Natural killer cell (primary cell): Measurements from ENCODE around the gene RAPGEF2. TPM values are rescaled to one million over a fixed set of nuclear protein-coding genes. Genes with fewer than 3 reads are reported as not detected.
"Not testable (repeated sequence)": the region's sequence is repeated elsewhere in the genome, so short reads cannot be mapped to it uniquely, and the experiment has no call there.

Experiments
- ATAC-seq, 3 donors: fragments of 150-1000 bp in 2 of 3; fragments of 200-7000 bp in 1 of 3; cut with Tn5 transposase; 1 replicate in 1 of 3; 2 replicates in 2 of 3; pipeline ENCODE4 v1.10.0; 2021; ENCODE audit warnings: mild to moderate bottlenecking in 2 of 3, moderate library complexity in 2 of 3
- DNase-seq, 2 donors: peaks; one replicate each; pipeline versions ENCODE4 v3.0.0 to v3.0.0-alpha.2; 2013 to 2021; ENCODE audit warnings: mixed read lengths in 1 of 2
- H3K27ac ChIP-seq: one replicate; pipeline ENCODE4 v1.5.1; 2013; ENCODE audit warnings: mild to moderate bottlenecking, low read length
- H3K27me3 ChIP-seq: one replicate; pipeline ENCODE4 v1.6.1; 2013; ENCODE audit warnings: low read length; ENCODE audit not compliant: control insufficient read depth, insufficient read depth
- H3K36me3 ChIP-seq: one replicate; pipeline ENCODE4 v1.6.1; 2013; ENCODE audit warnings: low read length; ENCODE audit not compliant: control insufficient read depth, insufficient read depth
- H3K4me1 ChIP-seq: one replicate; pipeline ENCODE4 v1.6.1; 2013; ENCODE audit warnings: low read length; ENCODE audit not compliant: control insufficient read depth, insufficient read depth
- H3K4me3 ChIP-seq: one replicate; pipeline ENCODE4 v1.5.1; 2013; ENCODE audit warnings: low read length
- H3K9me3 ChIP-seq: one replicate; pipeline ENCODE4 v1.6.1; 2013; ENCODE audit warnings: low read length; ENCODE audit not compliant: control insufficient read depth, insufficient read depth
- H3K27ac Mint-ChIP-seq, 2 donors: one replicate each; pipeline ENCODE4 v1.8.0; 2022; ENCODE audit warnings: mild to moderate bottlenecking in 2 of 2, mixed read lengths in 2 of 2, moderate library complexity in 1 of 2
- H3K27me3 Mint-ChIP-seq, 2 donors: one replicate each; pipeline ENCODE4 v1.8.0; 2022; ENCODE audit warnings: low read depth in 2 of 2, mixed read lengths in 2 of 2
- H3K36me3 Mint-ChIP-seq: one replicate; pipeline ENCODE4 v1.8.0; 2022; ENCODE audit warnings: mixed read lengths
- H3K4me1 Mint-ChIP-seq, 2 donors: one replicate each; pipeline ENCODE4 v1.8.0; 2022; ENCODE audit warnings: mixed read lengths in 2 of 2
- H3K4me3 Mint-ChIP-seq: one replicate; pipeline ENCODE4 v1.8.0; 2022; ENCODE audit warnings: mild to moderate bottlenecking, moderate library complexity, mixed read lengths
- H3K9me3 Mint-ChIP-seq, 2 donors: one replicate each; pipeline ENCODE4 v1.8.0; 2022; ENCODE audit warnings: mixed read lengths in 2 of 2
- CTCF ChIP-seq: fragments of 200-600 bp; IDR thresholded peaks from one replicate; pipeline ENCODE4 v1.8.0; 2022; ENCODE audit warnings: antibody characterized with exemption
- WGBS: methylation state at CpG from one replicate; pipeline ENCODE4 v1.1.7; 2013; ENCODE audit warnings: missing lambda C conversion rate; ENCODE audit not compliant: insufficient coverage; 5-methylcytosine and 5-hydroxymethylcytosine counted together
- intact Hi-C: fragments of 100-400 bp; cut with micrococcal nuclease; formaldehyde crosslinking; loops from one replicate; pipeline ENCODE4 v1.14.2; 2022
- total RNA-seq, 4 donors: library from RNA; stranded (reverse); fragments of 120-200 nt in 1 of 4; gene quantifications; one replicate each; pipeline versions ENCODE4 v1.2.3 to v1.2.4, GENCODE V29; 2013 to 2022

RAPGEF2 gene
- total RNA-seq, 3 donors from 2014 or later (not counting 1 experiment from before 2014, with no cell fraction given) = 21.9 to 55.6 (median 27.6) TPM

GRCh38 chr4:159178151-159178546 lies 75.3 kb downstream of the RAPGEF2 start:
- no peak overlapping the region for H3K27ac Mint-ChIP-seq
- no peaks in the 10 kb centered on the region for H3K36me3 ChIP-seq
- H3K4me1 Mint-ChIP-seq = peaks cover 9 to 22% of the 10 kb centered on the region in 2 donors
- no peaks in the 10 kb centered on the region for H3K27me3 ChIP-seq
- peaks cover 7 to 9% of the 10 kb centered on the region in 2 donors for H3K27me3 Mint-ChIP-seq
- ATAC-seq (no peak), DNase-seq (no peak)
- no peaks in the 10 kb centered on the region for H3K9me3 ChIP-seq
- no peaks in the 10 kb centered on the region for H3K9me3 Mint-ChIP-seq
- no peak overlapping the region for H3K27ac ChIP-seq
- H3K4me1 ChIP-seq = peaks cover 6% of the 10 kb centered on the region
- no peak for TF ChIP-seq CTCF
- no peaks in the 10 kb centered on the region for H3K36me3 Mint-ChIP-seq
- H3K4me3 ChIP-seq = no peak overlapping the region
- intact Hi-C loops = loop anchor here (10.0 kb wide), 1 partner anchor 923 kb away; no protein-coding TSS in a partner anchor
- WGBS = 100% methylated on average over 1 of the region's 2 CpGs
- H3K4me3 Mint-ChIP-seq = no peak overlapping the region

GRCh38 chr4:159178979-159179969 lies 76.4 kb downstream of the RAPGEF2 start:
- no peak for TF ChIP-seq CTCF
- peaks cover 7 to 9% of the 10 kb centered on the region in 2 donors for H3K27me3 Mint-ChIP-seq
- H3K27ac ChIP-seq = no peak overlapping the region
- peaks cover 9 to 22% of the 10 kb centered on the region in 2 donors for H3K4me1 Mint-ChIP-seq
- peaks cover 6% of the 10 kb centered on the region for H3K4me1 ChIP-seq
- no peaks in the 10 kb centered on the region for H3K36me3 ChIP-seq
- no peaks in the 10 kb centered on the region for H3K9me3 Mint-ChIP-seq
- H3K27ac Mint-ChIP-seq = peak overlapping the region in 1 of 2 donors; percentile 35
- H3K27me3 ChIP-seq = no peaks in the 10 kb centered on the region
- intact Hi-C loops = loop anchor here (10.0 kb wide), 1 partner anchor 924 kb away; no protein-coding TSS in a partner anchor
- DNase-seq (no peak), ATAC-seq (no peak)
- H3K4me3 ChIP-seq = no peak overlapping the region
- H3K36me3 Mint-ChIP-seq = no peaks in the 10 kb centered on the region
- H3K9me3 ChIP-seq = no peaks in the 10 kb centered on the region
- no peak overlapping the region for H3K4me3 Mint-ChIP-seq
- 54% methylated on average over 3 of the region's 3 CpGs for WGBS

- H3K9me3 Mint-ChIP-seq, H3K9me3 ChIP-seq, H3K27ac Mint-ChIP-seq, H3K27ac ChIP-seq, ATAC-seq, H3K4me1 ChIP-seq, H3K27me3 Mint-ChIP-seq, H3K36me3 Mint-ChIP-seq, DNase-seq, H3K4me3 ChIP-seq, H3K4me3 Mint-ChIP-seq, H3K27me3 ChIP-seq, H3K36me3 ChIP-seq, intact Hi-C loops: not testable (repeated sequence)
- 100% methylated on average over 1 of the region's 4 CpGs for WGBS
- peaks cover 13 to 21% of the 10 kb centered on the region in 2 donors for H3K4me1 Mint-ChIP-seq
These were observed 81.2 kb downstream of the RAPGEF2 start for GRCh38 chr4:159183885-159184605.

- H3K27me3 Mint-ChIP-seq = no peaks in the 10 kb centered on the region
- 57% methylated on average over 1 of the region's 1 CpG for WGBS
These were observed 82.7 kb downstream of the RAPGEF2 start for GRCh38 chr4:159185591-159186023.

More at GRCh38 chr4:159185591-159186023, 82.7 kb downstream of the RAPGEF2 start:
- intact Hi-C loops = no loop called here
- H3K27ac ChIP-seq = no peak overlapping the region
- Mint-ChIP-seq H3K27ac (no peak overlapping the region), H3K4me1 (peaks cover 9 to 13% of the 10 kb centered on the region in 2 donors), H3K9me3 (no peaks in the 10 kb centered on the region), H3K36me3 (no peaks in the 10 kb centered on the region), H3K4me3 (no peak overlapping the region)
- no peak for DNase-seq
- no peak for TF ChIP-seq CTCF
- no peaks in the 10 kb centered on the region for H3K9me3 ChIP-seq
- H3K36me3 ChIP-seq = no peaks in the 10 kb centered on the region
- ATAC-seq = no peak
- no peaks in the 10 kb centered on the region for H3K4me1 ChIP-seq
- no peaks in the 10 kb centered on the region for H3K27me3 ChIP-seq
- H3K4me3 ChIP-seq = no peak overlapping the region
